BJ (cell line): ENCODE results near the gene PGM1. TPM values are rescaled to one million over a fixed set of nuclear protein-coding genes. Genes with fewer than 3 reads are reported as not detected.

Experiments
- CTCF ChIA-PET: fragments of 350-600 bp; formaldehyde crosslinking; extraction: SDS; loops from one replicate; lab custom pipeline; 2021; ENCODE audit warnings: antibody characterized with exemption, inconsistent platforms; lab: Yijun Ruan, JAX
- POLR2A ChIA-PET: fragments of 300-600 bp; sonication (Branson Sonifier 250); formaldehyde crosslinking; extraction: SDS; loops from one replicate; lab custom pipeline; 2021; ENCODE audit warnings: antibody characterized with exemption; lab: Charles Lee
- DNase-seq: peaks from one replicate; pipeline ENCODE4 v3.0.0-alpha.2; 2011; ENCODE audit warnings: low read depth
- H3K27me3 ChIP-seq: 2 replicates; pipeline ENCODE4 v1.6.0; 2011; ENCODE audit warnings: low read length; ENCODE audit not compliant: control insufficient read depth, insufficient read depth
- H3K36me3 ChIP-seq: 2 replicates; pipeline ENCODE4 v1.5.1; 2011; ENCODE audit warnings: low read length; ENCODE audit not compliant: control insufficient read depth, insufficient read depth
- H3K4me3 ChIP-seq: 2 replicates; pipeline ENCODE4 v1.5.1; 2011; ENCODE audit warnings: low read depth, mild to moderate bottlenecking, control low read depth, low read length
- polyA plus RNA-seq: library from polyadenylated mRNA; depleted of rRNA; stranded (reverse); fragments of >200 nt; gene quantifications from 2 replicates; pipeline ENCODE4 v1.2.3, GENCODE V29; 2011
- TF ChIP-seq, protein P1 (sequence below): IDR thresholded peaks from 2 replicates; pipeline ENCODE4 v1.5.1; 2011; ENCODE audit warnings: low read depth, mild to moderate bottlenecking, control low read depth, inconsistent platforms, low read length, moderate library complexity; ENCODE audit not compliant: insufficient read depth

Gene PGM1
- polyA plus RNA-seq, 1 experiment = 29.6 TPM

GRCh38 chr1:63633281-63633680 is 40.1 kb downstream of the PGM1 start:
- Histone ChIP-seq H3K27me3 (no peaks in the 10 kb centered on the region), H3K4me3 (no peak overlapping the region), H3K36me3 (peaks cover 11% of the 10 kb centered on the region)
- DNase-seq = no peak
- ChIA-PET POLR2A (no interaction called here), CTCF (interaction anchor here (0.6 to 1.5 kb wide), 2 partner anchors 8 to 32 kb away, joined by 3 to 4 read pairs; no protein-coding TSS in a partner anchor)
- TF ChIP-seq, protein P1, sequence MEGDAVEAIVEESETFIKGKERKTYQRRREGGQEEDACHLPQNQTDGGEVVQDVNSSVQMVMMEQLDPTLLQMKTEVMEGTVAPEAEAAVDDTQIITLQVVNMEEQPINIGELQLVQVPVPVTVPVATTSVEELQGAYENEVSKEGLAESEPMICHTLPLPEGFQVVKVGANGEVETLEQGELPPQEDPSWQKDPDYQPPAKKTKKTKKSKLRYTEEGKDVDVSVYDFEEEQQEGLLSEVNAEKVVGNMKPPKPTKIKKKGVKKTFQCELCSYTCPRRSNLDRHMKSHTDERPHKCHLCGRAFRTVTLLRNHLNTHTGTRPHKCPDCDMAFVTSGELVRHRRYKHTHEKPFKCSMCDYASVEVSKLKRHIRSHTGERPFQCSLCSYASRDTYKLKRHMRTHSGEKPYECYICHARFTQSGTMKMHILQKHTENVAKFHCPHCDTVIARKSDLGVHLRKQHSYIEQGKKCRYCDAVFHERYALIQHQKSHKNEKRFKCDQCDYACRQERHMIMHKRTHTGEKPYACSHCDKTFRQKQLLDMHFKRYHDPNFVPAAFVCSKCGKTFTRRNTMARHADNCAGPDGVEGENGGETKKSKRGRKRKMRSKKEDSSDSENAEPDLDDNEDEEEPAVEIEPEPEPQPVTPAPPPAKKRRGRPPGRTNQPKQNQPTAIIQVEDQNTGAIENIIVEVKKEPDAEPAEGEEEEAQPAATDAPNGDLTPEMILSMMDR = no peak

DNA sequence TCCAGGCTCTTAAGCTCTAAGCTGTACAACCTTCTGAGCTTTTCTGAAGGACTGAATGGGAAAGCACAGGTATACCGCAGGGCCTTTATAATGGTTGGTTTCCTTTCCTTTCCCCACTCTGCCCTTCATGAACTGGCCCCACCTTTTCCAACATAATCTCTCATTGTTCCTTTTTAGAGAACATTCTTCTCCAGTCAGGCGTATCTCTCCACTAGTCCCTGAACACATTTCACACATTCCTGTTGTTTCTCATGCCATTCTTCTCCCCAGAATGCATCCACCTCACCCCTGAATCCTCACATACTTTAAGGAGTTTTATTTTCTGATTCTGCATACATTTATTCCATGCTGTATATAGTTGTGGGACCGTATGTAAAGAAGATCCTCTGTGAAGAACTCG is 41.3 kb downstream of the PGM1 start:
- CTCF ChIA-PET = interaction anchor here (1.2 to 1.5 kb wide), 2 partner anchors 9 to 28 kb away, joined by 3 to 4 read pairs; no protein-coding TSS in a partner anchor
- H3K36me3 ChIP-seq = peaks cover 13% of the 10 kb centered on the region

GRCh38 chr1:63635681-63636080 is 42.5 kb downstream of the PGM1 start:
- ChIA-PET POLR2A (no interaction called here), CTCF (interaction anchor here (1.2 kb wide), 1 partner anchor 26 kb away, joined by 3 read pairs; no protein-coding TSS in a partner anchor)
- peaks cover 15% of the 10 kb centered on the region for H3K36me3 ChIP-seq
- no peaks in the 10 kb centered on the region for H3K27me3 ChIP-seq
- no peak for DNase-seq
- no peak overlapping the region for H3K4me3 ChIP-seq
- TF ChIP-seq, protein P1 = no peak

More for the DNA sequence above, 41.3 kb downstream of the PGM1 start:
- TF ChIP-seq, protein P1 = no peak
- H3K27me3 ChIP-seq = no peaks in the 10 kb centered on the region
- H3K4me3 ChIP-seq = no peak overlapping the region
- POLR2A ChIA-PET = no interaction called here
- no peak for DNase-seq

GRCh38 chr1:63636192-63637105 is 43.2 kb downstream of the PGM1 start:
- ChIA-PET CTCF (interaction anchor here (0.6 kb wide), 1 partner anchor 637 kb away, joined by 3 read pairs; no protein-coding TSS in a partner anchor), POLR2A (no interaction called here)
- no peaks in the 10 kb centered on the region for H3K27me3 ChIP-seq
- no peak overlapping the region for H3K4me3 ChIP-seq
- no peak for DNase-seq
- peaks cover 15% of the 10 kb centered on the region for H3K36me3 ChIP-seq
- TF ChIP-seq, protein P1 = no peak

GRCh38 chr1:63638471-63638870 is 45.3 kb downstream of the PGM1 start:
- CTCF ChIA-PET = no interaction called here
- Histone ChIP-seq H3K4me3 (no peak overlapping the region), H3K36me3 (peaks cover 12% of the 10 kb centered on the region), H3K27me3 (no peaks in the 10 kb centered on the region)
- TF ChIP-seq, protein P1 = no peak
- no peak for DNase-seq
- POLR2A ChIA-PET = no interaction called here
